GM18867 (cell line): ENCODE results near the gene FAM228B.
"Not testable (repeated sequence)": the region's sequence is repeated elsewhere in the genome, so short reads cannot be mapped to it uniquely, and the experiment has no call there.

Experiments
- ATAC-seq: cut with Tn5 transposase; IDR thresholded peaks from one replicate; pipeline ENCODE4 v1.9.1; 2021; ENCODE audit warnings: mild to moderate bottlenecking, moderate library complexity; ENCODE audit not compliant: unreplicated experiment

The FAM228B gene

DNA sequence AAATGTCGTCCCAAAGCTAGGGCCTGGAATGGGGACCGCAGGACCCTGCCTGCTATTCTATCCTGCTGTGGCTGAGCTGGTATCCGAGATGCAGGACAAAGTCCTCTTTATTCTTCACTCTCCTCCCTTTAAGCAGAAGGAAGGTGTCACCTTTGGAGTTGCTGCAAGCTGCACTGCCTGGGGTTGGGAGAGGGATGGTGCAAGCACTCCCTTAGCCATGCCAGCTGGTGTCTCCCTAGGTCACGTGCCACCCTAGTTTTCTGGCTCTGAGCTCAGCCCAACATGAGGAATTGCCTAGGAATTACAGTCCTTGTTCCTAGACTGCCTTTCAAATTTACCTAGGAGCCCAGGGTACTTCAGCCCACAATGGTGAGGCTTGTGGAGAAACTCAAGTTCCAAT is 30.2 kb downstream of the FAM228B start:
- ATAC-seq, result no peak

DNA sequence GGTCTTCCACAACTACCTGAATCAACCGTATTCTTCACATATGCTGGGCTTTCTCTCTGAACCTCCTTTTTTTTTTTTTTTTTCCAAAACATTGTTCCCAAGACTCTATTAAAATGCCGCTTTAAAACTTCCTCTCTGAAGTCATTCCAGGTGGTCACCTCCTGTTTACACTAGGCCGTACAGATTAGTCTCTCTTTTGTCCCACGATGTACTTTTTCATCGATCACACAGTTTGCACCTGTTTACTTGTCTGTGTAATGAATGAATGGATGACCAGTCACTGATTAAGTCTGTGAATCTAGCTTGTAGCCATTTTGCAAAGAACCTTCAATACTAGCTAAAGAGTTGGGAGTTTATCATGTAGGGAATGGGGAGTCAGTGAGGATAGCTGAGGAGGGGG is 34.9 kb downstream of the FAM228B start:
- no peak for ATAC-seq

DNA sequence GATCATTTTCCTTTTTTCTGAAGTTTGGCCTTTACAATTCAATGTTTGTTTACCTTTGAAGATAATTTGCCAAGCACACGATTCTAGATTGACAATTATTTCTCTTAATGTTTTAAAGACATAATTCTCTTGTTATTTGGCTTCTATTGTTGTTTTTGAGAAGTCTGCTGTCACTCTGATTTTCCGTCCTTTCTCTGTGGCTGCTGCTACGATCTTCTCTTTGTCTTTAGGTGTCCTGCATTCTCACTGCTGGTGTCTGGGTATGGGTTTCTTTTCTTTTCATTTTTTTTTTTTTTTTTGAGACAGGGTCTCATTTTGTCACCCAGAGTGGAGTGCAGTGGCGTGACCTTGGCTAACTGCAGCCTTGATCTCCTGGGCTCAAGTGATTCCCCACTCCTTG is 36.4 kb downstream of the FAM228B start:
- ATAC-seq, result no peak

DNA sequence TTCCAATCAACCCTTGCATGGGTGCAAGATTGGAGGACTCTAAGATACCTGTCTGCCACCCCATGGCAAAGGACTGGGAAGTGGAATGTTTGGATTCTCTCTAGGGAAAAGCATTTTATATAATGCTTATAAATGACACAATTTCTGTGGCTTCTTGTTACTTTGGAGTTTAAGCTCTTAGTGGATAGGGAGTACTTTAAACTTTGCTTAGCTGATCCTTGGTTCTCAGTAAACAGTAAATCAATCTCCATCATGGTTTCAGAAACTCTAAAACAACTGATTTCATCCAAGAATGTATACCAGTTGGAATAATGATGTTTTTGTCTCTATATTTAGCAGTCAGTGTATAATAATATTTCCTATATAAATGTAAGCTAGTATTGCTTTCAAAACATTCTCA is 37.5 kb downstream of the FAM228B start:
- no peak for ATAC-seq

DNA sequence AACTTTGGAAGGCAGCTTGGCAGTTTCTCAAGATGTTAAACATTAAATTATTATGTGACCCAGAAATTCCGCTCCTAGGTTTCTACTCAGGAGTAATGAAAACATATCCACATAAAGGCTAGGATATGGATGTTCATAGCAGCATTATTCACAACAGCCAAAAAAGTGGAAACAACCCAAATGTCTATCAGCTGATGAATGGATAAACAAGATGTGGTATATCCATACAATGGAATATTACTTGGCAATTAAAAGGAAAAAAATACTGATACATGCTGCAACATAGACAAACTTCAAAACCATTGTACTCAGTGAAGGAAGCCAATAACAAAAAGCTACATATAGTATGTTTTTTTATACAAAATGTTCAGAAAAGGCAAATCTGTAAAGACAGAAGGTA is 39.2 kb downstream of the FAM228B start:
- no peak for ATAC-seq

- no peak for ATAC-seq
These were observed 39.9 kb downstream of the FAM228B start for GRCh38 chr2:24163186-24163585.

DNA sequence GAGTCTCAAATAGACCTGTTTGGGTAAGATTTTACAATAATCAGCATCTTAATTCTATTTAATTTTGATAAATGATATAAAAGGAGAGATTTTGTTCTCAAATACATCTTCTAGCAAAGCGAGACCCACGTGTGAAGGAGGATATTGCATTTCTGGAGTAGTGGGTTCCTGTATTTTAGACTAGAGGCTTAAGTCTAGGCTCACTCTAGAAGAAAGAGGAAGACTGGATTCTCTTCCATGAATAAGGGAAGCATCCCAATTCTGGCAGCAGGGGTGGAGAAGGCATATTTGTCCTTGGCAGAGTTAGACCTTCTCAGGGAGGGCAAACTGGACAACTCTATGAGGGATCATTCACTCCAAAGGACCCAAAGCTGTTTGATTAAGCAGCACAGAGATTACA is 40.3 kb downstream of the FAM228B start:
- ATAC-seq, result no peak

- ATAC-seq, result peak; percentile 70
These were observed 41.2 kb downstream of the FAM228B start for GRCh38 chr2:24164416-24164973.

DNA sequence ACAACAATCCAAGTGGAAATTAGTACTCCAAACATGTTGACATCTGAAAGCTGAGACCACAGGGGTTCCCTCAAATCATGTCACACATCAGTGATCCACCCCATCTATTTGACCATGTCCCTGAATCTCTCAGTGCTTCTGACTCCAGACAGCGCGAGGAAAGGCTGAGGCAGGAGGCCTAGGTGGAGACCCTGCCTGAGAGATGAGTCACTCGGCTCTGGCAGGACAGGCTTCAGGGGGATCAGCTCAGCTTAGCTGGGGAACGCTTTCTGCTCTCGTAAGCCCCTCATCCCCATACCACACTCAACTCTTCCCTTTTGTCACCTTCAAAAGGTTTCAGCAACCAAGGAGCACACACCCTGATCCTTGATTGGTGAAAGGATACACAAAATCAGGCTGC is 45.8 kb downstream of the FAM228B start:
- ATAC-seq, result no peak

GRCh38 chr2:24174851-24175277 is 51.6 kb downstream of the FAM228B start, which contains the start of gene FAM228A:
TSS of gene FAM228A (plus strand) at chr2:24175053. CDS start at chr2:24175481, 428 bp downstream.
- ATAC-seq, result no peak

GRCh38 chr2:24175631-24176187 is 52.4 kb downstream of the FAM228B start:
- ATAC-seq, result no peak

DNA sequence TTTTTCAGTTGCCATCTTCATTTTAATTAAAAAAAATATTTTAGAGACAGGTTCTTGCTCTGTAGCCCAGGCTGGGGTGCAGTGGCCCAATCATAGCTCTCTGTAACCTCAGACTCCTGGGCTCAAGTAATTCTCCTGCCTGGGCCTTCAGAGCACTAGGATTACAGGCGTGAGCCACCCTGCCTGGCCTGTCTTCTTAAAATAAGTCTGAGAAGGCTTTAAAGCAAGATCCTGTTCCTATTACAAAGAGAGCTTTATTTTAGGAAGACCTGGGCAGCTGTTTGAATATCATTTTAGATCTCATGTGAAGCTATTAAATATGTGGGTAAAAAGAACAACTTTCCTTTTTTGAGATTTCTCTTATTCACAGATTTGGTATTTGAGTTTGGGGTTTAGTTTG is 53.1 kb downstream of the FAM228B start:
- no peak for ATAC-seq

DNA sequence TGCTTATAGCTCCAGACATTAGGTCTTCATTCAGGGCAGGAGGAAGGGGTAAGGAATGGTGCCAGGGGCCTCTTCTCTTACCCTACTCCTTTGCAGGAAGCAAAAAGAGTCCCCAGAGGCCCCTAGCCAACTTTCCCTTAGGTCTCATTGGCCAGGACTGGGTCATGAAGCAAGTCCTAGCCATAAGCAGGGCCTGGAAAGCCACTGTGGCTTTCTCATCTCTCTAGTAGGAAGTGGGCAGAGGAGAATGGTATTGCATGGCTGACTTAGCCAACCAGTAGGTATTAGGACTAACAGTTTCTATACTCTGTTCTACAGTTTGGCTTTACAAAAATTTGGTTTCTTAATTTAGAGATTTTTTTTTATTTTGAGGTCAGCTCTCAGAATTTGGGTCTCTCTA is 56.4 kb downstream of the FAM228B start:
- ATAC-seq, result no peak

GRCh38 chr2:24181849-24182248 is 58.6 kb downstream of the FAM228B start:
- ATAC-seq, result no peak

- no peak for ATAC-seq
These were observed 59.2 kb downstream of the FAM228B start for GRCh38 chr2:24182507-24182906.

- no peak for ATAC-seq
These were observed 60.2 kb downstream of the FAM228B start for GRCh38 chr2:24183366-24184069.

DNA sequence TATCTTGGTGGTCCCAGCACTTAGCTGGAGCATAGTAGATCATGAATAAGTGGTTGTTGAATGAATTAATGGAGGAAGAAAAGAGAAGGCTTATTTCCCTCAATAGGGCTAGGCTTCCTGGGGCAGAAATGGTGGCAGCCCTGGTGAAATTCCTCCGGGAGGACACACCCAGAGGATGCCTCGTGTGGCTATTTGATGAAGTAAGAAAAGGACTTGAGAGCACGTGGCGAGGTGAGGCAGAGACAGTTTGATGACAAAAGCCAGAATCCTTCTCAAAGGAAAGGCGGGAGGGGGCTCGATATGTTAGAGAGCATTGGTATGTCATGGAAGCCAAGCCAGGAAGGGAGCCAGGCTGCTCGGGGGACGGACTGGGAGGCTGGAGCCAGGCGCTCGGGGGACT is 66.3 kb downstream of the FAM228B start:
- ATAC-seq, result no peak

GRCh38 chr2:24190503-24190902 is 67.2 kb downstream of the FAM228B start:
- ATAC-seq, result no peak

DNA sequence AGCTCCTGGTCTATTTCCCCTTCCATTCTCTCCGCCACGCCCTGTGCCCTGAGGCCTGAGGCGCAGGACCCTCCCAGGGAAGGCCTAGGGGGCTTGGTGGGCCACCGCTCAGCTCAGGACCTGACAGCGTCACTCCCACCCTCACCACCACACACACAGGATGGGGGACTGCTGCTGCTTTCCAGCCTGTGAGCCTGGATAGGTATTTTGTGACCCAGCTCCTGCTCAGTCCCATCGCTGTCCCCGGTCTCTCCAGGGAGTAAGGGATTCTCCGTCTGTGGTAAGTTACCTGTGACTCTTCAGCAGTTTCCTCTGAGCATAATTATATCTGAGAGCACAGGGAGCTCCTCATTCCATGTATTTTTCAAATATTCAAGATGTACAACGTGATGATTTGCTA is 67.9 kb downstream of the FAM228B start:
- ATAC-seq, result no peak

GRCh38 chr2:24191848-24192247 is 68.6 kb downstream of the FAM228B start:
- no peak for ATAC-seq

DNA sequence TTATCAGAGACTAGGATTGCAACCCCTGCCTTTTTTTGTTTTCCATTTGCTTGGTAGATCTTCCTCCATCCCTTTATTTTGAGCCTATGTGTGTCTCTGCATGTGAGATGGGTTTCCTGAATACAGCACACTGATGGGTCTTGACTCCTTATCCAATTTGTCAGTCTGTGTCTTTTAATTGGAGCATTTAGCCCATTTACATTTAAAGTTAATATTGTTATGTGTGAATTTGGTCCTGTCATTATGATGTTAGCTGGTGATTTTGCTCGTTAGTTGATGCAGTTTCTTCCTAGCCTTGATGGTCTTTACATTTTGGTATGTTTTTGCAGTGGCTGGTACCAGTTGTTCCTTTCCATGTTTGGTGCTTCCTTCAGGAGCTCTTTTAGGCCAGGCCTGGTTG is 73.9 kb downstream of the FAM228B start:
- not testable (repeated sequence) for ATAC-seq

- no peak for ATAC-seq
These were observed 76.8 kb downstream of the FAM228B start for GRCh38 chr2:24199968-24200590.
